GM19043 (cell line): ENCODE results near the gene VAPB.

Source experiments
- ATAC-seq: cut with Tn5 transposase; IDR thresholded peaks from one replicate; pipeline ENCODE4 v1.9.1; 2021; ENCODE audit warnings: low read depth; ENCODE audit not compliant: unreplicated experiment

VAPB gene

GRCh38 chr20:58433759-58434158 is 44.7 kb downstream of the VAPB start:
- ATAC-seq, result no peak

- no peak for ATAC-seq
Observed at GRCh38 chr20:58434326-58434725, 45.3 kb downstream of the VAPB start.

- ATAC-seq, result no peak
Observed at GRCh38 chr20:58435237-58435636, 46.2 kb downstream of the VAPB start.

GRCh38 chr20:58436868-58437645 is 48.0 kb downstream of the VAPB start:
- ATAC-seq, result peak; percentile 83

- ATAC-seq, result no peak
Observed at GRCh38 chr20:58438970-58439808, 50.2 kb downstream of the VAPB start.

- ATAC-seq, result no peak
Observed at GRCh38 chr20:58440021-58440767, 51.2 kb downstream of the VAPB start.

- ATAC-seq, result no peak
Observed at GRCh38 chr20:58441723-58442122, 52.7 kb downstream of the VAPB start.

- no peak for ATAC-seq
Observed at GRCh38 chr20:58444746-58445255, 55.8 kb downstream of the VAPB start.

GRCh38 chr20:58446264-58446959 is 57.4 kb downstream of the VAPB start:
- no peak for ATAC-seq

- no peak for ATAC-seq
Observed at GRCh38 chr20:58446960-58447265, 57.9 kb downstream of the VAPB start.

GRCh38 chr20:58447511-58448391 is 58.7 kb downstream of the VAPB start:
- no peak for ATAC-seq

GRCh38 chr20:58448958-58449357 is 59.9 kb downstream of the VAPB start:
- ATAC-seq, result no peak

- no peak for ATAC-seq
Observed at GRCh38 chr20:58449681-58450221, 60.7 kb downstream of the VAPB start.

GRCh38 chr20:58450254-58450653 is 61.2 kb downstream of the VAPB start:
- peak; percentile 57 for ATAC-seq

GRCh38 chr20:58452667-58453255 is 63.7 kb downstream of the VAPB start:
- no peak for ATAC-seq

GRCh38 chr20:58453391-58453790 is 64.4 kb downstream of the VAPB start:
- ATAC-seq, result no peak

GRCh38 chr20:58454460-58454859 is 65.4 kb downstream of the VAPB start:
- no peak for ATAC-seq

- no peak for ATAC-seq
Observed at GRCh38 chr20:58457083-58457695, 68.2 kb downstream of the VAPB start.
